HG03108 (cell line): ENCODE data around the gene EMD.

Source experiments
- ATAC-seq: cut with Tn5 transposase; IDR thresholded peaks from one replicate; pipeline ENCODE4 v1.9.1; 2021; ENCODE audit warnings: moderate library complexity; ENCODE audit not compliant: unreplicated experiment

The EMD gene

DNA sequence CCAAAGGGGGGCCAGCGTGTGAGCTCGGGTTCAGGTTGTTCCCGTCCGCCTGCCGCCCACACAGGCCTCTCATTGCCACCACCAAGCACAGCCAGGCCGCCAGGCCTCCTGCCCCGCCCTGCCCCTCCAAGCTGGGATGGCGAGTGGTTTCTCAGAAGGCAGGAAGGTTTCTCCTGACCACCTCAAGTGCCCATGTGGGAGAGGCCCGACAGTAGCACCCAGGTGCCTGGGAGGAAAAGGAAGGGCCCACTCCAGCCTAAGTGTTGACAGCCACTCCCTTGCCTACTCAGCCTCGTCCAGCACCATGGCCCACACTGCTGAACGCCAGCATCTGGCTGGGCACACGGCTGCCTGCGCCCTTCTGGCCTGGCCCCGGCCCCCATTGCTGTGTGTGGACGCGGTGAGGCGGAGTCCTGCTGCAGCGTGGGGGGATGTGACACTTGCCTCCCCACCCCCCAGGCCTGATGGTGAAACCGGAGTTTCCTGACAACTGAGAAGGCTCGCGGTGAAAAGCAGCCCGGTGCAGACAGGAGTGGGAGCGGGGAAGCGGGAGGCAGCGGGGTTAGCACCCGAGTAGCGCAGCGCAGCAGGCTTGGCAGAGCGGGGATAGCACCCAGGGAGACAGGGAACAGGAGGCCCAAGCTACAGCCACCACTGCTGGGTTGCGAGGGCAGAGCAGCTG lies 23.9 kb upstream of the EMD start:
- ATAC-seq = no peak

- ATAC-seq = no peak
These were observed 23.3 kb upstream of the EMD start for GRCh38 chrX:154355776-154356140.

DNA sequence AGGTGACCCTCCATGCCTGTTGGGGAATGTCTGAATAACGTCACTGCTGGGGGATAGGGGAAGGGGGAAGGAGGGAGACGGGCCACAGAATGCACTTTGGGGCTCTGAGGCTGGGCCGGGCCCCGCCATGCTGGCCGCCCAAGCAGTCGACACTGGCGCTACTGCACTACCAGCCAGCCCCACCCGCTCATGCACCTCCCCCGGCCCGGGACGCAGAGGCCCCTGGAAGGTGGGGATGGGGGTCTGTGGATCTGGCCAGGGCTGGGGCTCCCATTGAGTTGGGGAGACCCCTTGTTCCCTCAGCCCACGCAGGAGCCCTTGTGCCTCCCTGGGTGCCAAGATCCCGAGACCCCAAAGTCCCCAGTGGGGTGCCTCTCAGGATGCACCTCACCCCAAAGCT lies 22.5 kb upstream of the EMD start:
- ATAC-seq = no peak

DNA sequence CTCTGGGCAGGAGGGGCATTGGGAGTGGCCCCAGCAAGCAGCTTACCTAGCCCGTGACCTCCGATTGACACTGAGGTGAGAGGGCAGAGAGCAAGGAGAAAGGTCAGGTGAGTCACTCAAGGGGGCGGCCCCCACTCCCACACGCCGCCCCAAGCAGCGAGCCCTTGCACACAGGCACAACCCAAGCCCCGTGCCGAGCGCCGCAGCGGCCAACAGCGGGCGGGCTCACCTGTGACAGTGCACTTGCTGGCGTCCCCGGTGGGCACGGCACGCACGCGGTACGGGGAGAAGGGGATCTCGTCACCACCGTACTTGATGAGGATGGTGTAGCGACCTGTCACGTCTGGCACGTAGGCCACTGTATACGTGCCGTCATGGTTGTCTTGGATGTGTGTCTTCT lies 21.9 kb upstream of the EMD start:
- no peak for ATAC-seq

GRCh38 chrX:154358011-154358410 lies 21.1 kb upstream of the EMD start:
- no peak for ATAC-seq

- ATAC-seq = no peak
These were observed 20.3 kb upstream of the EMD start for GRCh38 chrX:154358829-154359228.

GRCh38 chrX:154359362-154360154 lies 19.5 kb upstream of the EMD start:
- ATAC-seq = no peak

GRCh38 chrX:154360155-154360713 lies 18.9 kb upstream of the EMD start:
- no peak for ATAC-seq

DNA sequence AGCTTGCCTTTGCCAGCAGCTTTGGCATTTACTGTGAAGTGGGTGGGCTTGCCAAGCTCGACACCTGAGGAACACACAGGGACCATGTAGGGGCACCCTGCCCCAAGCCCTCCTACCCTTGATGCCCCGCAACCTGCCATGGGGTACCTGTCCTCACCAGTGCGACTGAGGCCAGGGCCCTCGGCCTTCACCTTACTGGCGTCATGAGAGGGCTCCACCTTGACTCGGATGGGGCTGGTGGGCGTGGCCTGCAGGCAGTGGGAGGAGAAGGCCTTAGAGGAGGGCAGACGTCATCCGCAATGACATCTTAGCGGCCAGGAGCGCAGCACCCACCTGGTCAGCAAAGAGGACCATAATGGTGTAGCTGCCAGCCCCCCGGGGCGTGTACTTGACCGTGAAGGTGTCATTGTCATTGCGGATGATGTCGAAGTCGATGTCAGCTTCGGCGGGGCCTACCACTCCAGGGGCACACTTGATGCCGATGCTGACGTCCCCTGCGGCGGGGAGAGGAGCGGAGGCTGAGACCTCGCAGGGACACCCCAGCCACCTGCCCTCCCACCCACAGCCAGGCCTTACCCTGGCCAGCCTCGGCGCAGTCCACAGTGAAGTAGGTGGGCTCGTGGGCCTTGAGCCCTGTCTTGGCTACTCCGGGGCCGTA lies 16.9 kb upstream of the EMD start:
- ATAC-seq = no peak

DNA sequence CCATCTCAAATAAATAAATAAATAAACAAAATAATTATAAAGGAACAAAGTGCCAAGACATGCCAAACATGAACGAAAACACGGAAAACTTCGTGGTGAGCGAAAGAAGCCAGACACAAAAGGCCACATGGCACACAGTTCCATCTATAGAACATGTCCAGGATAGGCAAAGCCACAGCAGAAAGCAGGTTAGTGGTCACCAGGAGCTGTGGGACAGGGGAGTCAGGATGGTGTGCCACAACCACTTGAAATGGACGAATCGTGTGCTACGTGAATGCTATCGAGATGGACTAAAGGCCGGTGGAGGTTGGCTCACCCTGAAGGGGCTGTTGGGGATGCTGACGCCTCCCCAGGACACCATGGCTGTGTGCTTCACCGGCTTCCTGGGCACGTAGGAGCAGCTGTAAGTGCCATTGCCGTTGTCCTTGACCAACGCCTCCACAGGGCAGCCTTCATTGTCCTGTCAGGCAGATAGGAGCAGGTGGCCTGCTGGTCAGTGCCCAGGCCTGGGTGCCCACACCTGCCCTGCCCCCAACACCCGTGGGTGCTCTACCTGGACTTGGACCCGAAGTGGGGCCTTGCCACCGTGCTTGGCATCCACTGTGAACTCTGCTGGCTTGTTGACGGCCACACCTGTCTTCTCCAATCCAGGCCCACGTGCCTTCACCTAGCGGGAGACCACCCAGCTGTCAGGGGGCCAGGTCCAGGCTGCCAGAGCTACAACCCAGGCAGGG lies 15.2 kb upstream of the EMD start:
- ATAC-seq = no peak

DNA sequence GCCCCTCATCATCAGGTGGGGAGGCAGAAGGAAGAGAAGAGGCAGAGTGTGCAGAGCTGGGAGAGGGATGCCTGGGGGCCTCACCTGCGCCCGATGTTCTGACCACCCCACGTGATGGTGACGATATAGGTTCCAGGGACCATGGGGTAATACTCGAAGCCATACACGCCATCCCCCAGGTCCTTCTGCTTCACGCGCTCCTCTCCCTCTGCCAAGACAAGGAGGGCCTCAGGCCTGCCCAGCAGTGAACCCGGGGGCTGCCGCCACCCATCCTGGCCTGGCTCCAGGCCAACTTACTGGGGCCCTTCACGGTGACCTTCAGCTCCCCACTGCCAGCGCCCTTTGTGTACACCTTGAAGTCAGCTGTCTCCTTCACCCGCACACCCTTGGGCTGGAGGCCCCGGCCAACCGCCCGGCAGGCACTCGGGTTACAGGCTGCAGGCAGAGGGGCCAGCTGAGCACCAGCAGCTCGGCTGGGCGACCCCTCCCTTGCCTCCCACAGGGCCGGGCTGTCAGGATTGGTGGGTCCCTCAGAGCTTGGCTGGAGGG lies 14.0 kb upstream of the EMD start:
- ATAC-seq = no peak

- no peak for ATAC-seq
These were observed 13.0 kb upstream of the EMD start for GRCh38 chrX:154365997-154366665.

DNA sequence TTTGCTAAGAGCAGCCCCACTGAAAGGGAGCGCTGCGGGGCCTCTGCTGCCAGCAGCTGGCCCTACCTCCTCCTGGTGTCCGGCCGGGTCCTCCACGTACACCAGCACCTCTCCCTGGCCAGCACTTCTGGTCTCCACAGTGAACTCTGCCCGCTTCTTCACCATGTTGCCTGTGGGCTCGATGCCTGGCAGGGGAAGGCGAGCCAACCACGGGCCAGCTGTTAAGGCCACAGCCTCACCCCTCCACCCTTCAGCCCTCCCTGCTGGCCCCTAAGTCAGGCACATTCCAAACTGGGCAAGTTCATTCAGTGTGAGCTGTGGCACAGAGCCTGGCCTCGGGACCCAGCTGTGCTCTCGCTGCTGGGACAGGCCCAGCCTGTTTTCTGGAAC lies 12.4 kb upstream of the EMD start:
- ATAC-seq = no peak

- ATAC-seq = no peak
These were observed 11.4 kb upstream of the EMD start for GRCh38 chrX:154367474-154368308.

DNA sequence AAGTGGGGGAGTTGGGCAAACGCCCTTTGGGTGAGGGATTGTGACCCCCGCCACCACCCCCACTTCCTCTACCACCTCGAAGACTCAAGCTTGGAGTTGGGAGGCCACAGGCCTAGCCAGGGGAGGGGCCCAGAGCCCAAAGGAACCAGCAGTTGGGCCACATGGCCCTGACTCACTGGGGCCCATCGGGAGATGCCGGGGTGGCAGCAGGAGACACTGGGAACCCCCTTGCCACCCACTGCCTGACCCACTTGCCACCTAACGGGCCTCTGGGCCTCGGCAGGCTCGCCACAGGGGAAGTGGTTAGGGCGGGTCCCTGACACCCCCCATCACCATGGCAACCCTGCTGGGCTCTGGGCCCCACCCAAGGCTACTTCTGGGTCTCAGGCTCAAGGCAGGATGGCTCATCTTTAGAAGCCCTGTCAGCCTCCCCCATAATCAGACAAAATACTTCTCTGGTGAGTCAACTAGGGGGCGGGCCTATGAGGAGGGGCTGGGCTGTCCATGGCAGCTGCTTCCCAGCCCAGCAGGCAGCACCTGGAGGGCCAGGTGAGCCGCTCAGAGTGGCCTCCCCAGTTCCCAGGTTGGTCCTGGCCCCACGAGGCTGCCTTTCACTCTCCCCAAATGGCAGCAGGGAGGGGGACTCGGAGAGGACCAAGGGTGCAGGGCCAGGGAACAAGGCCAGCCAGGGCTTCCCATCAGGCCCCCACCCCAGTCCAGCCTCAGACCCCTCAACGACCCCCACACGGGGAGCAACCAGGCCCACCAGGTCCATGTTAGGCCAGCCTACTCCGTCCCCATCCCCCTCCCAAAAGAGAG lies 10.3 kb upstream of the EMD start:
- ATAC-seq = no peak

DNA sequence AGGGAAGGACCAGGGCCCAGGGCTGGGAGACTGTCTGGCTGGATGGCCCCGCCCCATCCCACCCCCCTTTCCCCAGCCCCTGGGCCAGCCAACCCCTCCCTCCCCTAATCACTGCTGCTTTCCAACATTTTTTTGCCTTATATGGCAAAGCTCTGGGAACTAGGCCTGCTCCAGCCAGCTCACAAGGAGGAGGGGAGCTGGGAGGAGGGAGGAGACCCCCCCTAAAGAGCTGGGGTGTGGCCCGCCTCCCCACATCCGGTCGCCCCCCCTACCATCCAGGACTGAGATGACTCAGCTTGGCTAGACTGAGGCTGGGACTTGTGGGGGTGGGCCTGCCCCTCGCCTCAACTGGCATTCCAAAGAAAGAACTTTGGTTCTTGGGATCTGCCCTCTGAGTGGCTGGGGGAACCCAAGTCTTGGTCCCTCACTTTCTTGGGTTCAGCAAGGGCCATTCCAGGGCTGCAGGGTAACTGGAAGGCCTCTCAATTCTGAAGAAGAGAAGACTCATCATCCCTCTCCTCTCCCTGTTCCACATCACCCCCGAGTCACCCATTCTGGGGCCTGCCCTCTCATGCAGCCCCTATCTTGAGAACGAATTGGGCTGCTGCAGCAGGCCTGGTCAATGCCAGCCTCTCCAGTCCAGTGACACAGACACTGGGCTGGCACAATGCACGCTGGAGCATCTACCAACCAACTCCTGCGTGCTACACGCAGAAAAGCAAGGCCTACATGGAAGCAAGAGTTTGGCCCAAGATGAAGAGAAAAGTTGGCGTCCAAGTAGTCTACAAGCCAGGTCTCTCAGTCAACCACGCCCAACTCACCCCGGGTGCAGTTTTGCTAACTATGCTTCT lies 9.4 kb upstream of the EMD start:
- no peak for ATAC-seq

- no peak for ATAC-seq
These were observed 8.6 kb upstream of the EMD start for GRCh38 chrX:154370300-154371016.
